SU-DHL-6 (cell line): ENCODE data around the gene SOX6.

ENCODE experiments used
- EZH2phosphoT487 ChIP-seq: fragments of 200-600 bp; sonication (generic), shearing (Covaris generic); conservative IDR thresholded peaks from 2 replicates; pipeline ENCODE4 v1.6.1; 2018; ENCODE audit warnings: mild to moderate bottlenecking, antibody characterized with exemption, low read length, moderate library complexity, mixed read lengths
- TF ChIP-seq, protein P1 (sequence below): fragments of 200-600 bp; sonication (generic); IDR thresholded peaks from one replicate; pipeline ENCODE4 v1.5.1; 2017; ENCODE audit warnings: antibody characterized with exemption, mild to moderate bottlenecking, low read length, moderate library complexity; ENCODE audit not compliant: insufficient read depth, poor library complexity, severe bottlenecking

DNA sequence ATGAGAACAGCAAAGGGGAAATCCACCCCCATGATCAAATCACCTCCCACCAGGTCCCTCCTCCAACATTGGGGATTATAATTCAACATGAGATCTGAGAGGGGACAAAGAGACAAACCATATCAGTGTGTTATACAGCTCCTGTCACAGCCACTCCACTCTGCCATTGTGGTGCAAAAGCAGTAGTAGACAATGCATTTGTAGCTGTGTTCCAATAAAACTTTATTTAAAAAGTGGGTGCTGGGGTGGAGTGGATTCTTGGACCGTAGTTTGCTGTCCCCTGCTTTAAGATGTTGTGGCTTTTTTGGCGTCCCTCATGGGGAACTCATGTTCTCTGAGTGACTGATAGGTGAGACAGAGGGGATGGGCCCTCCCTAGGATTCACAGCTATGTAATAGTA lies 399.1 kb downstream of the SOX6 start:
- TF ChIP-seq, protein P1, sequence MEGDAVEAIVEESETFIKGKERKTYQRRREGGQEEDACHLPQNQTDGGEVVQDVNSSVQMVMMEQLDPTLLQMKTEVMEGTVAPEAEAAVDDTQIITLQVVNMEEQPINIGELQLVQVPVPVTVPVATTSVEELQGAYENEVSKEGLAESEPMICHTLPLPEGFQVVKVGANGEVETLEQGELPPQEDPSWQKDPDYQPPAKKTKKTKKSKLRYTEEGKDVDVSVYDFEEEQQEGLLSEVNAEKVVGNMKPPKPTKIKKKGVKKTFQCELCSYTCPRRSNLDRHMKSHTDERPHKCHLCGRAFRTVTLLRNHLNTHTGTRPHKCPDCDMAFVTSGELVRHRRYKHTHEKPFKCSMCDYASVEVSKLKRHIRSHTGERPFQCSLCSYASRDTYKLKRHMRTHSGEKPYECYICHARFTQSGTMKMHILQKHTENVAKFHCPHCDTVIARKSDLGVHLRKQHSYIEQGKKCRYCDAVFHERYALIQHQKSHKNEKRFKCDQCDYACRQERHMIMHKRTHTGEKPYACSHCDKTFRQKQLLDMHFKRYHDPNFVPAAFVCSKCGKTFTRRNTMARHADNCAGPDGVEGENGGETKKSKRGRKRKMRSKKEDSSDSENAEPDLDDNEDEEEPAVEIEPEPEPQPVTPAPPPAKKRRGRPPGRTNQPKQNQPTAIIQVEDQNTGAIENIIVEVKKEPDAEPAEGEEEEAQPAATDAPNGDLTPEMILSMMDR: no peak
- TF ChIP-seq EZH2phosphoT487: no peak
